Measurements from ENCODE around the gene DYNC2LI1.

DYNC2LI1 gene

DNA sequence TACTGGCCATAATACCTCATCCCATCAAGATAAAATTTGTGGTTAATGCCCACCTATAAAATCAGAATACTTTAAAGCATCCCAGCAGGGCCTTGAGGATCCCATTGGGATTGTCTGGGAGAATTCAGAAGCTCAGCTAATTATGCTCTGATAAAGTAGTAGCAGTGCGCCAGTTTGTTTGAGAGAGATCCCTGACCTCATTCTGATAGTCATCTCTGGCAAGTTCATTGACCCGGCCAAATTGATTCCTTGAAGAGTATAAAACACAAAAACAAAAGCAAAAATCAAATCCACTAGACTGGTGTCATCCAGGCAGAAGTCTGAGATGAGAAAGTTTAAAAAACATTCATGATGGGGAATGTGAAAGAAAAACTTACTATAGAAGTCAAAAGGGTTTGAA, 50.7 kb downstream of the DYNC2LI1 start:
- no peak overlapping the region for H3K27ac ChIP-seq
- no peak overlapping the region for H3K9ac ChIP-seq
- no peaks in the 10 kb centered on the region for H3K27me3 ChIP-seq
- no peaks in the 10 kb centered on the region for H3K36me3 ChIP-seq
- no peaks in the 10 kb centered on the region for H4K20me1 ChIP-seq
- no peaks in the 10 kb centered on the region for H3K4me1 ChIP-seq
- no peaks in the 10 kb centered on the region for H3K9me3 ChIP-seq
- no peak overlapping the region for H3K4me3 ChIP-seq
- no peak for TF ChIP-seq Cebpa-rat (IDR thresholded peaks at IDR 0.05)
- H3K4me2 ChIP-seq: no peak overlapping the region

DNA sequence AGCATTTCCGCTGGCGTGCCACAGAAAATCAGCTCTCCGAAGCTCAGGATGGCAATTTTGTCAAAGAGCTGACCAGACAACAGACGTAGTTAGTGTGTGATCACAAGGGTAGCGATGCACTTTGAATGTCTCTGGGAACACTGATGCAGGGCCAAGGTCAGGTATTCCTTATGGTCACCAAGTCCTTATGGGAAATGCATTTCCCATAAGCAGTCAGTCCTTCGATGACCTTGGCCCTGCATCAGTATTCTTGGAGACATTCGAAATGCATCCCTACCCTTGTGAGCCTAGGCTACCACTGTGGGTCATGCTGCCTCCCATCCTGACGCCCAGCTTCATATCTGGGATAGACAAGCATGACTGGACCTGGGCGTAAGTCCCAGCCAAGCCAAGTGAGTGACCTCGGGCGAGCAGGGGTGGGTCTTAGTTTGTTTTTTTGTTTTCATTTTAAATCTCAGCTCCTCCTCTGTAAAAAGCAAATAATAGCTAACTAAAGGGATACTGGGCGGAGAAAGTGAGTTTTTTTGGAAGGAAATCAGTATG, 51.2 kb downstream of the DYNC2LI1 start:
- Histone ChIP-seq H3K27me3 (no peaks in the 10 kb centered on the region), H3K36me3 (no peaks in the 10 kb centered on the region), H3K4me1 (no peaks in the 10 kb centered on the region), H3K27ac (no peak overlapping the region), H3K4me3 (no peak overlapping the region), H3K9ac (no peak overlapping the region), H3K9me3 (no peaks in the 10 kb centered on the region), H3K4me2 (no peak overlapping the region), H4K20me1 (no peaks in the 10 kb centered on the region)
- no peak for TF ChIP-seq Cebpa-rat (IDR thresholded peaks at IDR 0.05)

DNA sequence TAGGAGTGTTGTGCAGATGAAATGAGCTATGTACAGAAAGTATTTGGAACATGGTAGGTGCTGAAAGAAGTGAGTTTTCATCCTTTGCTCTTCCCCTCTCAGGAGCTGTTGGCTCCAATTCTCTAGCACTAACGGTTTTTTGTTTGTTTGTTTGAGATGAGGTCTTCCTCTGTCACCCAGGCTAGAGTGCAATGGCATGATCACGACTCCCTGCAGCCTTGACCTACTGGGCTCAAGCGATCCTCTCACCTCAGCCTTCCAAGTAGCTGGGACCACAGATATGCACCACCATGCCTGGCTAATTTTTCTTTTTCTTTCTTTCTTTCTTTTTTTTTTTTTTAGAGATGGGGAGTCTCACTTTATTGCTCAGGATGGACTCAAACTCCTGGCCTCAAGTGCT, 52.0 kb downstream of the DYNC2LI1 start:
- Histone ChIP-seq H3K4me3 (no peak overlapping the region), H3K4me1 (no peaks in the 10 kb centered on the region), H3K9ac (no peak overlapping the region), H3K9me3 (no peaks in the 10 kb centered on the region), H3K27me3 (no peaks in the 10 kb centered on the region), H3K4me2 (no peak overlapping the region), H4K20me1 (no peaks in the 10 kb centered on the region), H3K27ac (no peak overlapping the region), H3K36me3 (no peaks in the 10 kb centered on the region)
- no peak for TF ChIP-seq Cebpa-rat (IDR thresholded peaks at IDR 0.05)

DNA sequence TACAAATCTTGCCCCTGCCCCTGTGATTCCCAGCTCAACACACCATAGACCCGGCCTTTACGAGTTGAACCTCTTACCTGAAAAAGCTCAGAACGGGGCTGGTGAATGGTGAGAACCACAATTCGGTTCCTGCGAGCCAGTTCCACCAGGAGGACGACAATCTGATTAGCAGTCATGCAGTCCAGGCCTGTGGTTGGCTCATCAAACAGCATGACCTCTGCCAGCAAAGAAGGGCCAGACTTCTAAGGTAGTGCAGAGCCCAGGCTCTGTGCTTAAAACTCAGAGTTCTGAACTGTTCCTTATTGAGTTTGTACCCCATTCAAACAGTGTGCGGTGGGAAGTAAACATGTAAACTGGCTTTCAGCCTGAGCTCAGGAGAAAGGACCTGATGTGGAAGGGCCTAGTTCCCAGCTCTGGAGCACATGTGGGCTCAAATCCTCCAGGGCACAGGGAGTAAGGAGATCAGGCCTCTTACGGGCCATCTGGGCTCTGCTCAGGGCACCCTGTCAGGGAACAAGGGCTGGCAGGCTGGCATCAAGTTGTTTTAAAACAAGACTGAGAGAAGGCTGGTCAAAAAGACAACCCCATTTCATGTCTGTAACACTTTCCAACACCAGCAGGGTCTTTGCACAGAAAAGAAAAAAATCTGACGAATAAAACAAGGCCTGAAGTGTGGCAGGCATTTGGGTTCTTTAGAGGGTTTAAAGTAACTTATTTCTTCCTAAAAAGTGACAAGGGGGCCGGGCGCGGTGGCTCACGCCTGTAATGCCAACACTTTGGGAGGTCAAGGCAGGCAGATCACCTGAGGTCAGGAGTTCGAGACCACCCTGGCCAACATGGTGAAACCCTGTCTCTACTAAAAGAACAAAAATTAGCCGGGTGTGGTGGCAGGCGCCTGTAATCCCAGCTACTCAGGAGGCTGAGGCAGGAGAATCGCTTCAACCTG, 52.7 kb downstream of the DYNC2LI1 start:
- H3K4me1 ChIP-seq: no peaks in the 10 kb centered on the region

DNA sequence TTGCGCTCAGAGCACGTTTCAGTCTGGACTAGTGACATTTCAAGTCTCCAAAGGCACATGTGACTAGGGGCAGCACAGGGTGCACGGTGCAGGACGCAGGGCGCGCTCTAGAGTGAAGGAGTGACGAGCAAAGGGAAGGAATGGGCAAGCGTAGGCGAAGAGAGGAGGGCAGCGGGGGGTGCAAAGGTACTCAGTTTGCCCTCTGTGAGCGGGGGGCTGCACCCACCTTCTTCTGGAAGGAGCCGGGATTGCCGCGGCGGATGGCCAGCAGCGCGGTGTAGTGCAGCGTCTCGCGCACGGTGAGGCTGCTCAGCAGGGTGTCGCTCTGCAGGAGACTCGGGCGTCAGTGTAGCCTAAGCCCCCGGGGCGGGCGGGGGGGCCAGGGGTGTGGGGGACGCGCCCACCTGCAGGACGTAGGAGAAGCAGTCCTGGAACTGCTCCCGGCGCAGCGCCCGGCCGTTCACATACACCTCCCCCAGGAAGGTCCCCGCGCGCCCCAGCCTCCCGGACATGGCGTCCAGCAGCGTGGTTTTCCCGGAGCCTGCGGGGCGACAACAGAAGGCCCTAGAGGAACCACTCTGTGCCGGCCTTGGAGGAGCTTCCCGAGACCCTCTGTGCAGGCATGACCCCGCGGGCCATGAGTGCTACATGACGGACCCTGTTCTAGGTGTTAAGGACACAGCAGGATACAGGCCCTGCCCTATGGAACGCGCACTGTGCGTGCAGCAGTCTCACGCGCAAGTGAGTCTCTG, 57.9 kb downstream of the DYNC2LI1 start:
- no peaks in the 10 kb centered on the region for H3K4me1 ChIP-seq
- TF ChIP-seq Cebpa-rat (IDR thresholded peaks at IDR 0.05): no peak
- H3K9ac ChIP-seq: no peak overlapping the region
- H4K20me1 ChIP-seq: no peaks in the 10 kb centered on the region
- no peaks in the 10 kb centered on the region; the same call in 1 of the 2 replicates for H3K27me3 ChIP-seq
- H3K27ac ChIP-seq: no peak overlapping the region
- no peak overlapping the region for H3K4me3 ChIP-seq
- H3K9me3 ChIP-seq: no peaks in the 10 kb centered on the region
- H3K4me2 ChIP-seq: no peak overlapping the region
- no peaks in the 10 kb centered on the region for H3K36me3 ChIP-seq

More for the DNA sequence above, 52.7 kb downstream of the DYNC2LI1 start:
- H3K4me3 ChIP-seq: no peak overlapping the region
- H3K27ac ChIP-seq: no peak overlapping the region
- no peak overlapping the region for H3K9ac ChIP-seq
- H3K36me3 ChIP-seq: no peaks in the 10 kb centered on the region
- no peaks in the 10 kb centered on the region for H3K9me3 ChIP-seq
- no peaks in the 10 kb centered on the region for H3K27me3 ChIP-seq
- H4K20me1 ChIP-seq: no peaks in the 10 kb centered on the region
- TF ChIP-seq Cebpa-rat (IDR thresholded peaks at IDR 0.05): no peak
- no peak overlapping the region for H3K4me2 ChIP-seq

DNA sequence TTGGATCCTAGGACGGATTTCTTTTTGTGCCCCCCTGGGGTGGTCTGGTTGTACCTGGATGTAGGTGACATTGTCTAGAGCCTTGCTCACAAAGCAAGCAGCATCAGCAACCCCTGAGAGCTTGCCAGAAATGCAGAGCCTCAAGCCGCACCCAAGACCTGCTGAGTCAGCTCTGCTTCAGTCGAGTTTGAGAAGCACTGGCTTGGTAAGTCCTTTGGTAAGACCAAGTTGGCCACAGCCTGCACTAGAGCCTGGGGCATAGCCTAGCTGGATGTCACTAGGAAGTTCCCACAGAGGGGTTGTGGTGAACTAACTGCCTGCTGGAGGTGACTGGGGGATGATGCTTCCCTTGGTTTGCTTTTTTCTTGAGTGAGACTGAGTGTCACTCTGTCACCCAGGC, 58.6 kb downstream of the DYNC2LI1 start:
- no peak overlapping the region for H3K4me3 ChIP-seq
- no peak overlapping the region for H3K9ac ChIP-seq
- no peak overlapping the region for H3K4me2 ChIP-seq
- no peaks in the 10 kb centered on the region for H3K4me1 ChIP-seq
- H3K36me3 ChIP-seq: no peaks in the 10 kb centered on the region
- no peaks in the 10 kb centered on the region for H3K9me3 ChIP-seq
- no peak overlapping the region for H3K27ac ChIP-seq
- H3K27me3 ChIP-seq: no peaks in the 10 kb centered on the region; the same call in 1 of the 2 replicates
- no peak for TF ChIP-seq Cebpa-rat (IDR thresholded peaks at IDR 0.05)
- no peaks in the 10 kb centered on the region for H4K20me1 ChIP-seq

DNA sequence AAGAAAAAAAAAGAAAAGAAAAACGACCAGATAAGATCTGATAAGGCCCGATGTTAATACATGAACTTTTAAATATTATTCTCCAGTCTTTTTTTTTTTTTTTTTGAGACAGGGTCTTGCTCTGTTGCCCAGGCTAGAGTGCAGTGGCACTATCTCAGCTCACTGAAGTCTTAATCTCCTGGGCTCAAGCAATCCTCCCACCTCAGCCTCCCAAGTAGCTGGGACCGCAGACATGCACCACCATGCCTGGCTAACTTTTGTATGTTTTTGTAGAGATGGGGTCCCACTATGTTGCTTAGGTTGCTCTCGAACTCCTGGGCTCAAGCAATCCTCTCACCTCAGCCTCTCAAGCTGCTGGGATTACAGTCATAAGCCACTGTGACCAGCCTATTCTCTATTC, 63.2 kb downstream of the DYNC2LI1 start:
- no peak for TF ChIP-seq Cebpa-rat (IDR thresholded peaks at IDR 0.05)
- Histone ChIP-seq H4K20me1 (no peaks in the 10 kb centered on the region), H3K9me3 (no peaks in the 10 kb centered on the region), H3K4me3 (no peak overlapping the region), H3K4me1 (no peaks in the 10 kb centered on the region), H3K36me3 (no peaks in the 10 kb centered on the region), H3K27ac (no peak overlapping the region), H3K27me3 (no peaks in the 10 kb centered on the region; the same call in 1 of the 2 replicates), H3K9ac (no peak overlapping the region), H3K4me2 (no peak overlapping the region)

DNA sequence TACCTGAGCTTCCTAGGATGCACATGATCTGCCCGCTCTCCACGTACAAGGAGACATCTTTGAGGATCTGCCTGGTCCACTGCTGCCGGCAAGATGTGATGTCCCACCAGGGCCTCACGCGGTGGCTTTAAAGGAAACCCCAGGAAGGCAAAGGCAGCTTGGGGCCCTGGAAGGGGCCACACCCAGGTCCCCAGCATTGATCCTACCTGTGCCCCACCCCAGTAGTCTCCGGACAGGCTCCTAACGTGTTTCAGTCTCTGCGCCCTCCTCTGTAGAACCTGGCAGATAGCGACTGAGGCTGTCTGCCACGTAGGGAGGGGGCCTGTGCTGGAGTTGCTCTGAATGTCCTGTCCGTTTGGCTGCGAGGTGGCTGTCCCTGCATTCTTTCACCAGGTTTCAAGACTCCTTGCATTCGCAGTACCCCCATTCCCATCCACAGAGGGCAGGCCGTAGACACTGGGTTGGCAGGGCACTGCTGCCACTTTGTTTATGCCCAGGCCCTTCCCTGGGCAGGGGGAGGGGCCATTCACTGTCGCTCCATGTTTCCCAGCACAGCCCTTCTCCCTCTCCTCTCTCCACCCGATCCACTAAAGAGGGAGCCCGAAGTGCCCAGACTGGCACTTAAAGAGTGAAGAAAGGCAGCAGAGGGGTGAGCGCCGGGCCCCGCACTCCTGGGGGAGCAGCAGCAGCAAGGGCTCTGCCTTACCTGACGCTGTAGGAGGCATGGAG, 64.2 kb downstream of the DYNC2LI1 start:
- Histone ChIP-seq H3K9ac (no peak overlapping the region), H3K36me3 (no peaks in the 10 kb centered on the region), H3K27ac (no peak overlapping the region), H3K27me3 (no peaks in the 10 kb centered on the region), H3K4me1 (no peaks in the 10 kb centered on the region), H3K4me3 (no peak overlapping the region), H4K20me1 (no peaks in the 10 kb centered on the region), H3K4me2 (no peak overlapping the region), H3K9me3 (no peaks in the 10 kb centered on the region)
- no peak for TF ChIP-seq Cebpa-rat (IDR thresholded peaks at IDR 0.05)

DNA sequence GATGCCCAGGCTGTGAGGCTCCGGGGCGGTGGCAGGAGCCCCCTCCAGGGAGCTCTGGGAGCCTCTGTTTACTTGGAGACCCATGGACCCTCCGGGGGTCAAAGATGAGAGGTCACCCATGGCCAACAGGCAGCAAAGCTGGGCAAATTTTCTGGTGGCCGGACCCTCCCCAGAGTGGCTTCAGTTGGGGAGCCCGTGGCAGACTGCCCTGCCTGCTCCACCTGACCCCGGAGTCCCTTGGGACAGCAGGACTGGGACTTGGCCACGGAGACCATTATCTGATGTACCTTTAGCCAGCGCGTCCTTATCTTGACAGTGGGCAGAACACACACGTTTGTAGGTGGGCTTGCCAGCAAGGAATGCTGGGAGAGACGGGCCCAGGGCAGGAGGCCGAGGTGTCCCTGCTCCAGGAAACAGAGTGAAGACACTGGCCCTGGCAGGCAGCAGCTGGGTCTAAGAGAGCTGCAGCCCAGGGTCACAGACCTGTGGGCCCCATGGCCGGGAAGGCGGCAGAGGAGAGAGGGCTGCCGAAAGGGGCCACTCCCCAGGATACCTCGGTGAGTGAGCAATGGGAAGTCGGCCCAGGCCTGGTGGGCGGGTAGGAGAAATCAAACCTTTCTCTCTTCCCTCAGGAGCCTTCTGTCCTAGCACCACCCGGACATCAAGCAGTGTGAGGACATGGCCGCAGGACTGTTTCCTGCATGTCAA, 64.9 kb downstream of the DYNC2LI1 start, which contains the start of the genes ABCG5 and ABCG8:
Gene ABCG5, minus strand, starts transcription at position 280 of the 708 bp plus-strand sequence. Its CDS starts 160 bp downstream, at position 120.
Gene ABCG8, plus strand, starts transcription at position 412 of the 708 bp plus-strand sequence. Its CDS starts 83 bp downstream, at position 495.
- no peaks in the 10 kb centered on the region for H3K9me3 ChIP-seq
- no peak within 1 kb of the TSS for H3K4me2 ChIP-seq
- no peaks in the 10 kb centered on the region for H4K20me1 ChIP-seq
- no peaks in the 10 kb centered on the region for H3K4me1 ChIP-seq
- H3K27me3 ChIP-seq: no peaks in the 10 kb centered on the region
- no peak within 1 kb of the TSS for H3K4me3 ChIP-seq
- H3K27ac ChIP-seq: no peak within 1 kb of the TSS
- H3K9ac ChIP-seq: no peak within 1 kb of the TSS
- H3K36me3 ChIP-seq: no peaks in the 10 kb centered on the region
- no peak for TF ChIP-seq Cebpa-rat (IDR thresholded peaks at IDR 0.05)

Measured in BLaER1 (cell line).